HEK293 (cell line): Measurements from ENCODE around the gene MANF.

Experiments
- CTCF ChIA-PET: fragments of 350-600 bp; formaldehyde crosslinking; extraction: SDS; loops from one replicate; lab custom pipeline; 2021; ENCODE audit warnings: antibody characterized with exemption; lab: Yijun Ruan, JAX
- POLR2A ChIA-PET: fragments of 300-600 bp; formaldehyde crosslinking; extraction: SDS; loops from one replicate; lab custom pipeline; 2020; ENCODE audit warnings: antibody characterized with exemption, inconsistent platforms; lab: Yijun Ruan, JAX
- H3K27ac ChIP-seq: fragments of 200-500 bp; sonication (Bioruptor generic); 2 replicates; pipeline ENCODE4 v1.5.1; 2014; ENCODE audit warnings: low read depth, low read length, control low read depth, inconsistent platforms; ENCODE audit errors: extremely low read depth
- H3K36me3 ChIP-seq, 2 experiments: fragments of 200-500 bp in 1 of 2; sonication (Bioruptor generic) in 1 of 2; 1 replicate in 1 of 2; 2 replicates in 1 of 2; pipeline ENCODE4 v1.5.1; 2014 to 2017; ENCODE audit warnings: inconsistent platforms in 2 of 2, low read length in 2 of 2; ENCODE audit not compliant: control insufficient read depth in 2 of 2, insufficient read depth in 1 of 2
- H3K4me1 ChIP-seq: fragments of 200-500 bp; sonication (Bioruptor generic); 2 replicates; pipeline ENCODE4 v1.5.1; 2014; ENCODE audit warnings: mild to moderate bottlenecking, low read length, inconsistent platforms; ENCODE audit not compliant: control insufficient read depth, insufficient read depth
- H3K4me3 ChIP-seq: 2 replicates; pipeline ENCODE4 v1.5.1; 2011; ENCODE audit warnings: low read depth, mild to moderate bottlenecking, control low read depth, low read length, moderate library complexity
- H3K9me3 ChIP-seq: fragments of 200-500 bp; sonication (Bioruptor generic); 2 replicates; pipeline ENCODE4 v1.5.1; 2014; ENCODE audit warnings: low read depth, low read length, inconsistent platforms; ENCODE audit not compliant: control insufficient read depth, insufficient read depth
- MZF1 ChIP-seq: fragments of 450-650 bp; formaldehyde crosslinking; IDR thresholded peaks from 2 replicates; pipeline ENCODE4 v1.5.1; 2017; ENCODE audit warnings: missing biosample characterization, missing genetic modification characterization, borderline replicate concordance
- OVOL3 ChIP-seq: fragments of 450-650 bp; formaldehyde crosslinking; IDR thresholded peaks from 2 replicates; pipeline ENCODE4 v1.5.1; 2016; ENCODE audit warnings: missing biosample characterization, missing genetic modification characterization
- REPIN1 ChIP-seq: fragments of 450-650 bp; formaldehyde crosslinking; IDR thresholded peaks from 2 replicates; pipeline ENCODE4 v1.5.1; 2017; ENCODE audit warnings: missing biosample characterization, missing genetic modification characterization, low read depth
- ZNF114 ChIP-seq: fragments of 450-650 bp; formaldehyde crosslinking; IDR thresholded peaks from 2 replicates; pipeline ENCODE4 v1.5.0; 2017; ENCODE audit warnings: missing biosample characterization, missing genetic modification characterization
- ZNF121 ChIP-seq: fragments of 450-650 bp; formaldehyde crosslinking; IDR thresholded peaks from 2 replicates; pipeline ENCODE4 v1.5.1; 2016; ENCODE audit warnings: missing biosample characterization, missing genetic modification characterization
- ZNF140 ChIP-seq: fragments of 450-650 bp; formaldehyde crosslinking; IDR thresholded peaks from 2 replicates; pipeline ENCODE4 v1.5.1; 2016; ENCODE audit warnings: missing biosample characterization, missing genetic modification characterization
- ZNF24 ChIP-seq: fragments of 450-650 bp; formaldehyde crosslinking; IDR thresholded peaks from 2 replicates; pipeline ENCODE4 v1.5.1; 2016; ENCODE audit warnings: missing biosample characterization, missing genetic modification characterization
- ZNF324 ChIP-seq: fragments of 450-650 bp; formaldehyde crosslinking; IDR thresholded peaks from 2 replicates; pipeline ENCODE4 v1.5.1; 2016; ENCODE audit warnings: missing biosample characterization, missing genetic modification characterization
- ZNF366 ChIP-seq: fragments of 450-650 bp; formaldehyde crosslinking; conservative IDR thresholded peaks from 2 replicates; pipeline ENCODE4 v1.5.1; 2016; ENCODE audit warnings: missing biosample characterization, missing genetic modification characterization
- ZNF391 ChIP-seq: fragments of 450-650 bp; formaldehyde crosslinking; IDR thresholded peaks from 2 replicates; pipeline ENCODE4 v1.5.1; 2016; ENCODE audit warnings: low read depth, missing biosample characterization, missing genetic modification characterization, borderline replicate concordance
- ZNF394 ChIP-seq: fragments of 450-650 bp; formaldehyde crosslinking; IDR thresholded peaks from 2 replicates; pipeline ENCODE4 v1.5.1; 2016; ENCODE audit warnings: missing biosample characterization, missing genetic modification characterization, mild to moderate bottlenecking, moderate library complexity, borderline replicate concordance
- ZNF510 ChIP-seq: fragments of 450-650 bp; formaldehyde crosslinking; IDR thresholded peaks from 2 replicates; pipeline ENCODE4 v1.5.1; 2018; ENCODE audit warnings: mild to moderate bottlenecking, missing genetic modification characterization, missing biosample characterization; ENCODE audit not compliant: insufficient replicate concordance
- ZNF626 ChIP-seq: fragments of 450-650 bp; sonication (Bioruptor Pico); formaldehyde crosslinking; IDR thresholded peaks from 2 replicates; pipeline ENCODE4 v1.5.1; 2018; ENCODE audit warnings: missing biosample characterization, missing genetic modification characterization, inconsistent platforms
- ZNF654 ChIP-seq: fragments of 450-650 bp; formaldehyde crosslinking; IDR thresholded peaks from 2 replicates; pipeline ENCODE4 v1.5.1; 2016; ENCODE audit warnings: low read depth, missing biosample characterization, missing genetic modification characterization
- ZNF660 ChIP-seq: fragments of 450-650 bp; IDR thresholded peaks from 2 replicates; pipeline ENCODE4 v1.5.1; 2018; ENCODE audit warnings: missing biosample characterization, mild to moderate bottlenecking, missing genetic modification characterization
- ZNF701 ChIP-seq: fragments of 450-650 bp; formaldehyde crosslinking; IDR thresholded peaks from 2 replicates; pipeline ENCODE4 v1.5.1; 2016; ENCODE audit warnings: missing biosample characterization, missing genetic modification characterization
- ZNF830 ChIP-seq: fragments of 450-650 bp; IDR thresholded peaks from 2 replicates; pipeline ENCODE4 v1.5.0; 2018; ENCODE audit warnings: missing biosample characterization, missing genetic modification characterization, low read depth, mild to moderate bottlenecking, moderate library complexity
- TF ChIP-seq, protein P1 (sequence below): fragments of 450-650 bp; formaldehyde crosslinking; IDR thresholded peaks from 2 replicates; pipeline ENCODE4 v1.5.1; 2016; ENCODE audit warnings: missing biosample characterization, missing genetic modification characterization
- TF ChIP-seq, protein P2 (sequence below): fragments of 450-650 bp; formaldehyde crosslinking; IDR thresholded peaks from 2 replicates; pipeline ENCODE4 v1.5.1; 2017; ENCODE audit warnings: missing biosample characterization, missing genetic modification characterization
- TF ChIP-seq, protein P3 (sequence below): fragments of 450-650 bp; formaldehyde crosslinking; IDR thresholded peaks from 2 replicates; pipeline ENCODE4 v1.5.1; 2016; ENCODE audit warnings: missing biosample characterization, missing genetic modification characterization

Gene MANF

DNA sequence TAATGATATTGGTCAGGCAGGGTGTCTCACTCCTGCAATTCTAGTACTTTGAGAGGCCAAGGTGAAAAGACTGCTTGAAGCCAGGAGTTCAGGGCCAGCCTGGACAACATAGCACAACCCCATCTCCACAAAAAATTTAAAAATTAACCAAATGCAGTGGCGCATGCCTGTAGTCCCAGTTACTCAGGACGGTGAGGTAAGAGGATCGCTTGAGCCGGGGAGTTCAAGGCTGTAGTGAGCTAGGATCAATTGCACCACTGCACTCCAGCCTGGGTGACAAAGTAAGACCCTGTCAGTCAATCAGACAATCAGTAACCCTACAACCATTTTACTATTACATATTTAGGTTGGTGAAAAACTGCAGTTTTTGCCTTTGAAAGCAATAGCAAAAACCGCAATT, 49.0 kb downstream of the MANF start:
- ChIA-PET POLR2A (no interaction called here), CTCF (interaction anchor here (0.7 to 2.2 kb wide), 15 partner anchors 9 to 818 kb away, joined by 3 to 12 read pairs (median 6); no protein-coding TSS in a partner anchor)
- H3K4me3 ChIP-seq: no peak overlapping the region
- no peaks in the 10 kb centered on the region for H3K4me1 ChIP-seq
- H3K27ac ChIP-seq: no peak overlapping the region
- TF ChIP-seq ZNF701 (tag by site-specific recombination): no peak
- TF ChIP-seq ZNF24 (tag by site-specific recombination): no peak
- no peak for TF ChIP-seq MZF1 (tag by site-specific recombination)
- no peak for TF ChIP-seq ZNF366 (tag by site-specific recombination)
- TF ChIP-seq, protein P1, sequence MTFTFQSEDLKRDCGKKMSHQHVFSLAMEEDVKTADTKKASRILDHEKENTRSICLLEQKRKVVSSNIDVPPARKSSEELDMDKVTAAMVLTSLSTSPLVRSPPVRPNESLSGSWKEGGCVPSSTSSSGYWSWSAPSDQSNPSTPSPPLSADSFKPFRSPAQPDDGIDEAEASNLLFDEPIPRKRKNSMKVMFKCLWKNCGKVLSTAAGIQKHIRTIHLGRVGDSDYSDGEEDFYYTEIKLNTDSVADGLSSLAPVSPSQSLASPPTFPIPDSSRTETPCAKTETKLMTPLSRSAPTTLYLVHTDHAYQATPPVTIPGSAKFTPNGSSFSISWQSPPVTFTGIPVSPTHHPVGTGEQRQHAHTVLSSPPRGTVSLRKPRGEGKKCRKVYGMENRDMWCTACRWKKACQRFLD (tag by site-specific recombination): no peak
- no peak for TF ChIP-seq ZNF626 (tag by site-specific recombination)
- TF ChIP-seq ZNF114 (tag by site-specific recombination): no peak
- TF ChIP-seq, protein P2, sequence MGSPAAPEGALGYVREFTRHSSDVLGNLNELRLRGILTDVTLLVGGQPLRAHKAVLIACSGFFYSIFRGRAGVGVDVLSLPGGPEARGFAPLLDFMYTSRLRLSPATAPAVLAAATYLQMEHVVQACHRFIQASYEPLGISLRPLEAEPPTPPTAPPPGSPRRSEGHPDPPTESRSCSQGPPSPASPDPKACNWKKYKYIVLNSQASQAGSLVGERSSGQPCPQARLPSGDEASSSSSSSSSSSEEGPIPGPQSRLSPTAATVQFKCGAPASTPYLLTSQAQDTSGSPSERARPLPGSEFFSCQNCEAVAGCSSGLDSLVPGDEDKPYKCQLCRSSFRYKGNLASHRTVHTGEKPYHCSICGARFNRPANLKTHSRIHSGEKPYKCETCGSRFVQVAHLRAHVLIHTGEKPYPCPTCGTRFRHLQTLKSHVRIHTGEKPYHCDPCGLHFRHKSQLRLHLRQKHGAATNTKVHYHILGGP (tag by site-specific recombination): no peak
- no peak for TF ChIP-seq ZNF324
- H3K9me3 ChIP-seq: no peaks in the 10 kb centered on the region
- H3K36me3 ChIP-seq: peaks cover 5 to 28% of the 10 kb centered on the region in 2 experiments

DNA sequence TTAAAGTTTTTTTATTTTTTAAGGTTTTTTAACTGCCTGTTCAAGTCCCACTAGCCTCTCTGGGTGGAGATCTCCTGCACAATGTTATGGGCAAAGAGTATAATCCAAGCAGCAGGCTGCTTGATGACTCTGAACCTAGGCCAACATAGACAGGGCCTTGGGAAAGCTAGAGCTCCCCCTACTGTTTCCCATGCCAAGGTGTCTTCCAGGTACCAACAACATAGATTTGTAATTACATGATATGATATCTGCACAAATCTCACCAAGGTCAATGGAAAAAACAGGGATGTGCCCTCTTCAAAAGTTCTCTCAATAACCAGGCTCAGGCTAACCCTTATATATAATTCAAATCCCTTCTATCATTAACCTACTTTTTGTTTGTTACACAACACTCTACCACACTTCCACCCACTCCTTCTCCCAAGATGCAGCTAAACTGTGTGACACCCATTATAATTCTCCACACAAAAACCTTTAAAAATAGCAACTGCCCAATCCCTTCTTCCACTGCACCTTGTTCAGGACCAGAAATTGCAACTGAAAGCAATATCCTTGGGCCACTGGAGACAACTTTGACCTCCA, 49.7 kb downstream of the MANF start:
- POLR2A ChIA-PET: no interaction called here
- Histone ChIP-seq H3K4me3 (no peak overlapping the region), H3K36me3 (peaks cover 11 to 26% of the 10 kb centered on the region in 2 experiments; a peak in 2 of 3 replicates), H3K9me3 (no peaks in the 10 kb centered on the region), H3K4me1 (no peaks in the 10 kb centered on the region), H3K27ac (no peak overlapping the region)
- CTCF ChIA-PET: interaction anchor here (0.6 to 2.2 kb wide), 17 partner anchors 9 to 819 kb away, joined by 3 to 12 read pairs (median 6); no protein-coding TSS in a partner anchor
- TF ChIP-seq OVOL3 (tag by site-specific recombination) (no peak), ZNF140 (tag by site-specific recombination) (no peak), ZNF394 (no peak), ZNF660 (0 out of 2 replicates have a peak, but pooled peaks have one; percentile 10), ZNF121 (tag by site-specific recombination) (no peak), ZNF391 (tag by site-specific recombination) (no peak), REPIN1 (tag by site-specific recombination) (no peak), ZNF510 (tag by site-specific recombination) (no peak), ZNF654 (peak; percentile 39), ZNF830 (tag by site-specific recombination) (no peak)
- TF ChIP-seq, protein P3, sequence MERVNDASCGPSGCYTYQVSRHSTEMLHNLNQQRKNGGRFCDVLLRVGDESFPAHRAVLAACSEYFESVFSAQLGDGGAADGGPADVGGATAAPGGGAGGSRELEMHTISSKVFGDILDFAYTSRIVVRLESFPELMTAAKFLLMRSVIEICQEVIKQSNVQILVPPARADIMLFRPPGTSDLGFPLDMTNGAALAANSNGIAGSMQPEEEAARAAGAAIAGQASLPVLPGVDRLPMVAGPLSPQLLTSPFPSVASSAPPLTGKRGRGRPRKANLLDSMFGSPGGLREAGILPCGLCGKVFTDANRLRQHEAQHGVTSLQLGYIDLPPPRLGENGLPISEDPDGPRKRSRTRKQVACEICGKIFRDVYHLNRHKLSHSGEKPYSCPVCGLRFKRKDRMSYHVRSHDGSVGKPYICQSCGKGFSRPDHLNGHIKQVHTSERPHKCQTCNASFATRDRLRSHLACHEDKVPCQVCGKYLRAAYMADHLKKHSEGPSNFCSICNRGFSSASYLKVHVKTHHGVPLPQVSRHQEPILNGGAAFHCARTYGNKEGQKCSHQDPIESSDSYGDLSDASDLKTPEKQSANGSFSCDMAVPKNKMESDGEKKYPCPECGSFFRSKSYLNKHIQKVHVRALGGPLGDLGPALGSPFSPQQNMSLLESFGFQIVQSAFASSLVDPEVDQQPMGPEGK (tag by site-specific recombination): no peak
